HepG2 (cell line): ENCODE measurements around the gene PSME3IP1. TPM values are rescaled to one million over a fixed set of nuclear protein-coding genes. Genes with fewer than 3 reads are reported as not detected.

ENCODE experiments used
- FOXO4 ChIP-seq: sonication (generic); formaldehyde crosslinking; conservative IDR thresholded peaks from 2 replicates; pipeline ENCODE4 v1.8.1; 2023; ENCODE audit warnings: missing genetic modification reagents
- GABPA ChIP-seq, 2 experiments: IDR thresholded peaks; 2 replicates each; pipeline ENCODE4 v1.6.1; 2011 to 2016; ENCODE audit warnings: low read depth in 2 of 2, low read length in 1 of 2, missing biosample characterization in 1 of 2, missing genetic modification characterization in 1 of 2
- GABPB1 ChIP-seq: IDR thresholded peaks from 2 replicates; pipeline ENCODE4 v1.6.1; 2016; ENCODE audit warnings: mild to moderate bottlenecking, missing genetic modification reagents, moderate library complexity, missing compliant biosample characterization
- HIVEP1 ChIP-seq: sonication (generic); formaldehyde crosslinking; IDR thresholded peaks from 2 replicates; pipeline ENCODE4 v1.4.0; 2020; ENCODE audit warnings: mild to moderate bottlenecking, missing genetic modification reagents
- HNF4A ChIP-seq: sonication (generic); formaldehyde crosslinking; IDR thresholded peaks from 2 replicates; pipeline ENCODE4 v1.4.0; 2020; ENCODE audit warnings: missing genetic modification reagents
- NKX3-1 ChIP-seq: sonication (generic); formaldehyde crosslinking; IDR thresholded peaks from 2 replicates; pipeline ENCODE4 v1.5.0; 2020; ENCODE audit warnings: missing genetic modification reagents
- NR2F6 ChIP-seq, 2 experiments: IDR thresholded peaks; 2 replicates each; pipeline ENCODE4 v1.6.1; 2016; ENCODE audit warnings: antibody characterized with exemption in 1 of 2, mild to moderate bottlenecking in 1 of 2
- PAXIP1 ChIP-seq: sonication (generic); formaldehyde crosslinking; conservative IDR thresholded peaks from 2 replicates; pipeline ENCODE4 v1.4.0; 2020; ENCODE audit warnings: mild to moderate bottlenecking, missing genetic modification reagents, moderate library complexity
- RARA ChIP-seq: IDR thresholded peaks from 2 replicates; pipeline ENCODE4 v1.6.1; 2016; ENCODE audit warnings: missing genetic modification reagents, missing compliant biosample characterization
- SAFB2 ChIP-seq: sonication (generic); formaldehyde crosslinking; IDR thresholded peaks from 2 replicates; pipeline ENCODE4 v1.5.1; 2020; ENCODE audit warnings: missing genetic modification reagents, low read depth, mild to moderate bottlenecking, borderline replicate concordance
- SALL1 ChIP-seq: sonication (generic); formaldehyde crosslinking; IDR thresholded peaks from 2 replicates; pipeline ENCODE4 v1.8.0; 2022; ENCODE audit warnings: mild to moderate bottlenecking, missing genetic modification reagents
- SMAD3 ChIP-seq: sonication (generic); formaldehyde crosslinking; IDR thresholded peaks from 2 replicates; pipeline ENCODE4 v1.4.0; 2020; ENCODE audit warnings: missing genetic modification reagents
- SP4 ChIP-seq: sonication (generic); formaldehyde crosslinking; IDR thresholded peaks from 2 replicates; pipeline ENCODE4 v1.8.1; 2023; ENCODE audit warnings: mild to moderate bottlenecking, missing genetic modification reagents
- STAG1 ChIP-seq: sonication (generic); formaldehyde crosslinking; IDR thresholded peaks from 2 replicates; pipeline ENCODE4 v1.4.0; 2020; ENCODE audit warnings: missing genetic modification reagents
- ZBTB20 ChIP-seq: sonication (generic); formaldehyde crosslinking; IDR thresholded peaks from 2 replicates; pipeline ENCODE4 v1.8.1; 2023; ENCODE audit warnings: missing genetic modification reagents, low read depth, mild to moderate bottlenecking, borderline replicate concordance
- ZMYM3 ChIP-seq: sonication (generic); formaldehyde crosslinking; IDR thresholded peaks from 2 replicates; pipeline ENCODE4 v1.5.1; 2020; ENCODE audit warnings: mild to moderate bottlenecking, missing genetic modification reagents
- ZNF143 ChIP-seq: sonication (generic); formaldehyde crosslinking; IDR thresholded peaks from 2 replicates; pipeline ENCODE4 v1.4.0; 2020; ENCODE audit warnings: missing genetic modification reagents
- ZNF331 ChIP-seq: sonication (generic); formaldehyde crosslinking; IDR thresholded peaks from 2 replicates; pipeline ENCODE4 v1.4.0; 2020; ENCODE audit warnings: missing genetic modification reagents
- ZNF615 ChIP-seq: sonication (generic); formaldehyde crosslinking; IDR thresholded peaks from 2 replicates; pipeline ENCODE4 v1.5.0; 2020; ENCODE audit warnings: mild to moderate bottlenecking, missing genetic modification reagents, borderline replicate concordance
- ZNF740 ChIP-seq: sonication (generic); formaldehyde crosslinking; IDR thresholded peaks from 2 replicates; pipeline ENCODE4 v1.4.0; 2020; ENCODE audit warnings: missing genetic modification reagents
- ZNF891 ChIP-seq: sonication (generic); formaldehyde crosslinking; IDR thresholded peaks from 2 replicates; pipeline ENCODE4 v1.5.0; 2020; ENCODE audit warnings: mild to moderate bottlenecking, missing genetic modification reagents
- ZSCAN25 ChIP-seq: sonication (generic); formaldehyde crosslinking; IDR thresholded peaks from 2 replicates; pipeline ENCODE4 v1.8.0; 2022; ENCODE audit warnings: mild to moderate bottlenecking, missing genetic modification reagents
- polyA plus RNA-seq, 8 experiments: library from polyadenylated mRNA; depleted of rRNA in 3 of 8; stranded (reverse) in 7 of 8; unstranded in 1 of 8; fragments of >200 nt; fragmentation: Illumina TruSeq in 4 of 8; extraction: Trizol in 4 of 8; gene quantifications; 2 replicates each; pipeline versions ENCODE4 v1.2.1 to v1.2.3, GENCODE V29; 2011 to 2016; ENCODE audit warnings: low read depth in 4 of 8, missing spikeins in 1 of 8, mixed read lengths in 1 of 8; ENCODE audit not compliant: insufficient read depth in 1 of 8
- total RNA-seq, 5 experiments: library from RNA; depleted of rRNA; stranded (reverse); fragments of >200 nt; fragmentation: Illumina TruSeq; extraction: Trizol; gene quantifications; 2 replicates each; pipeline ENCODE4 v1.2.3, GENCODE V29; 2016; ENCODE audit warnings: low read depth in 1 of 5

PSME3IP1 gene
- total and polyA plus RNA-seq, 2 of the 13 experiments (the other 11 are each of a cell fraction or from before 2014, with no cell fraction given), result 90.8 to 99.8 TPM

- TF ChIP-seq GABPB1 (CRISPR knock-in tag) (0 out of 2 replicates have a peak, but pooled peaks have one; percentile 19), GABPA (IDR thresholded peaks at IDR 0.05; ENCODE audit: low read depth, low read length) (no peak), GABPA (CRISPR knock-in tag; IDR thresholded peaks at IDR 0.05; ENCODE audit: low read depth) (peak; percentile 27; the same call in 1 of the 2 replicates), ZSCAN25 (CRISPR knock-in tag) (peak; percentile 99), ZMYM3 (CRISPR knock-in tag) (peak; percentile 94), ZNF891 (CRISPR knock-in tag) (peak; percentile 69; the same call in 1 of the 2 replicates), NR2F6 (IDR thresholded peaks at IDR 0.05) (no peak), NR2F6 (CRISPR knock-in tag; IDR thresholded peaks at IDR 0.05) (0 out of 2 replicates have a peak, but pooled peaks have one; percentile 20), HNF4A (CRISPR knock-in tag) (peak; percentile 59; the same call in 1 of the 2 replicates), SALL1 (CRISPR knock-in tag) (peak; percentile 49; the same call in 1 of the 2 replicates), ZNF331 (no peak), PAXIP1 (CRISPR knock-in tag) (peak; percentile 80), STAG1 (CRISPR knock-in tag) (0 out of 2 replicates have a peak, but pooled peaks have one; percentile 11), ZNF143 (CRISPR knock-in tag) (no peak), ZNF740 (CRISPR knock-in tag) (0 out of 2 replicates have a peak, but pooled peaks have one; percentile 25), NKX3-1 (CRISPR knock-in tag) (no peak), ZBTB20 (CRISPR knock-in tag) (peak; percentile 47; the same call in 1 of the 2 replicates), FOXO4 (CRISPR knock-in tag) (no peak), ZNF615 (CRISPR knock-in tag) (no peak), HIVEP1 (CRISPR knock-in tag) (0 out of 2 replicates have a peak, but pooled peaks have one; percentile 30), SP4 (CRISPR knock-in tag) (0 out of 2 replicates have a peak, but pooled peaks have one; percentile 27), RARA (CRISPR knock-in tag) (peak; percentile 20; the same call in 1 of the 2 replicates), SMAD3 (CRISPR knock-in tag) (no peak), SAFB2 (no peak)
Observed at GRCh38 chr16:57145046-57146021, 40.5 kb downstream of the PSME3IP1 start (continued).
